HepG2 (cell line): ENCODE measurements around the gene TM4SF5. TPM values are rescaled to one million over a fixed set of nuclear protein-coding genes. Genes with fewer than 3 reads are reported as not detected.

Experiments
- ATAC-seq: fragments of 200-7000 bp; cut with Tn5 transposase; 3 replicates; pipeline ENCODE4 v1.9.1; 2020; ENCODE audit warnings: mild to moderate bottlenecking, moderate library complexity
- BruUV-seq: library from RNA; stranded (reverse); fragments of 400-500 nt; replicated peaks from 2 replicates; lab custom pipeline; 2021; lab: Mats Ljungman, UMichigan
- CTCF ChIA-PET: fragments of 300-600 bp; formaldehyde crosslinking; extraction: SDS; loops from one replicate; lab custom pipeline; 2021; ENCODE audit warnings: low total read pairs, inconsistent platforms, low intra/inter-chr PET ratio; lab: Yijun Ruan, JAX
- POLR2A ChIA-PET: fragments of 350-600 bp; sonication (Branson Sonifier 250); formaldehyde crosslinking; loops from one replicate; lab custom pipeline; 2020; ENCODE audit warnings: antibody characterized with exemption, inconsistent platforms; lab: Yijun Ruan, JAX
- DNase-seq: peaks from one replicate; pipeline ENCODE4 v3.0.0-alpha.2; 2015; ENCODE audit warnings: low spot score
- FAIRE-seq: peaks from 3 replicates; lab custom pipeline; 2011; peaks lifted over from hg19 to GRCh38; lab: Jason Lieb, UNC
- H2AFZ ChIP-seq: one replicate; pipeline ENCODE4 v1.6.1; 2011; ENCODE audit warnings: low read length, inconsistent platforms
- H3K27ac ChIP-seq: fragments of 300-600 bp; 3 replicates; pipeline ENCODE4 v1.8.0; 2011; ENCODE audit warnings: mixed run types, mild to moderate bottlenecking, mixed read lengths, low read length, inconsistent platforms; ENCODE audit not compliant: insufficient read depth; ENCODE audit errors: extremely low read length
- H3K27me3 ChIP-seq, 2 experiments: fragments of 200-600 bp in 1 of 2; 2 replicates in 1 of 2; 3 replicates in 1 of 2; pipeline versions ENCODE4 v1.6.0 to v1.8.0; 2011; ENCODE audit warnings: low read length in 2 of 2, mild to moderate bottlenecking in 2 of 2, moderate library complexity in 2 of 2, inconsistent platforms in 1 of 2; ENCODE audit not compliant: insufficient read depth in 2 of 2, control insufficient read depth in 1 of 2
- H3K36me3 ChIP-seq, 2 experiments: fragments of 200-600 bp in 1 of 2; replicated peaks in 1 of 2; 2 replicates in 1 of 2; 3 replicates in 1 of 2; pipeline versions ENCODE4 v1.5.1 to v1.8.0; 2011; ENCODE audit warnings: low read length in 2 of 2, inconsistent platforms in 1 of 2; ENCODE audit not compliant: insufficient read depth in 2 of 2, control insufficient read depth in 1 of 2
- H3K4me1 ChIP-seq: 2 replicates; pipeline ENCODE4 v1.5.1; 2012; ENCODE audit warnings: low read length, inconsistent platforms; ENCODE audit not compliant: insufficient read depth
- H3K4me2 ChIP-seq: 2 replicates; pipeline ENCODE4 v1.6.0; 2011; ENCODE audit warnings: low read depth, low read length, inconsistent platforms
- H3K4me3 ChIP-seq, 3 experiments: fragments of 200-600 bp in 1 of 3; sonication (generic), shearing (Covaris generic) in 1 of 3; replicated peaks in 1 of 3; 2 replicates each; pipeline ENCODE4 v1.5.1; 2011 to 2016; ENCODE audit warnings: low read length in 3 of 3, inconsistent platforms in 2 of 3, low read depth in 2 of 3, mild to moderate bottlenecking in 2 of 3, control low read depth in 1 of 3, mixed read lengths in 1 of 3; ENCODE audit not compliant: insufficient read depth in 1 of 3
- H3K79me2 ChIP-seq: one replicate; pipeline ENCODE4 v1.6.1; 2011; ENCODE audit warnings: low read length, inconsistent platforms; ENCODE audit not compliant: insufficient read depth
- H3K9ac ChIP-seq: 2 replicates; pipeline ENCODE4 v1.6.0; 2011; ENCODE audit warnings: mild to moderate bottlenecking, low read depth, low read length, inconsistent platforms; ENCODE audit not compliant: insufficient read depth
- H3K9me3 ChIP-seq: 2 replicates; pipeline ENCODE4 v1.5.1; 2012; ENCODE audit warnings: mild to moderate bottlenecking, low read length
- H4K20me1 ChIP-seq: 2 replicates; pipeline ENCODE4 v1.6.0; 2011; ENCODE audit warnings: inconsistent platforms, mild to moderate bottlenecking, low read length, moderate library complexity; ENCODE audit not compliant: insufficient read depth
- ARNT2 ChIP-seq: sonication (generic); formaldehyde crosslinking; IDR thresholded peaks from 2 replicates; pipeline ENCODE4 v1.8.0; 2022; ENCODE audit warnings: mild to moderate bottlenecking, low read depth, missing genetic modification reagents, moderate library complexity
- ATF7-NPFF ChIP-seq: sonication (generic); formaldehyde crosslinking; IDR thresholded peaks from 2 replicates; pipeline ENCODE4 v1.8.1; 2023; ENCODE audit warnings: mild to moderate bottlenecking, low read depth, missing genetic modification reagents, moderate library complexity
- BCL6 ChIP-seq: IDR thresholded peaks from 2 replicates; pipeline ENCODE4 v1.6.1; 2016; ENCODE audit warnings: missing genetic modification reagents, missing compliant biosample characterization
- HES4 ChIP-seq: sonication (generic); formaldehyde crosslinking; IDR thresholded peaks from 2 replicates; pipeline ENCODE4 v1.9.0; 2021; ENCODE audit warnings: mild to moderate bottlenecking, missing genetic modification reagents, borderline replicate concordance
- MAF1 ChIP-seq: sonication (generic); formaldehyde crosslinking; IDR thresholded peaks from 2 replicates; pipeline ENCODE4 v1.5.0; 2020; ENCODE audit warnings: missing genetic modification reagents, borderline replicate concordance
- MAFF ChIP-seq: IDR thresholded peaks from 2 replicates; pipeline ENCODE4 v1.6.1; 2011; ENCODE audit warnings: low read depth, low read length, improper control_type of control experiment
- RFXAP ChIP-seq: sonication (generic); formaldehyde crosslinking; IDR thresholded peaks from 2 replicates; pipeline ENCODE4 v1.4.0; 2020; ENCODE audit warnings: missing genetic modification reagents, borderline replicate concordance
- ZBTB2 ChIP-seq: sonication (generic); formaldehyde crosslinking; IDR thresholded peaks from 2 replicates; pipeline ENCODE4 v1.8.0; 2022; ENCODE audit warnings: low read depth, missing genetic modification reagents
- ZNF768 ChIP-seq: sonication (generic); formaldehyde crosslinking; IDR thresholded peaks from 2 replicates; pipeline ENCODE4 v1.4.0; 2020; ENCODE audit warnings: missing genetic modification reagents
- WGBS: methylation state at CpG from one replicate; pipeline ENCODE4 v1.1.6; 2017; ENCODE audit warnings: low lambda C conversion rate; 5-methylcytosine and 5-hydroxymethylcytosine counted together
- in situ Hi-C: cut with HindIII; loops from 2 replicates; pipeline ENCODE4 v1.10.0; 2017; ENCODE audit warnings: low pct_unique_long_range_greater_than_20kb; ENCODE audit not compliant: extremely low pct_ligation_motif_present
- intact Hi-C: fragments of 100-400 bp; cut with micrococcal nuclease; formaldehyde crosslinking; loops from one replicate; pipeline ENCODE4 v1.10.0; 2022; ENCODE audit not compliant: unreplicated experiment
- polyA plus RNA-seq, 8 experiments: library from polyadenylated mRNA; depleted of rRNA in 3 of 8; stranded (reverse) in 7 of 8; unstranded in 1 of 8; fragments of >200 nt; fragmentation: Illumina TruSeq in 4 of 8; extraction: Trizol in 4 of 8; gene quantifications; 2 replicates each; pipeline versions ENCODE4 v1.2.1 to v1.2.3, GENCODE V29; 2011 to 2016; ENCODE audit warnings: low read depth in 4 of 8, missing spikeins in 1 of 8, mixed read lengths in 1 of 8; ENCODE audit not compliant: insufficient read depth in 1 of 8
- total RNA-seq, 5 experiments: library from RNA; depleted of rRNA; stranded (reverse); fragments of >200 nt; fragmentation: Illumina TruSeq; extraction: Trizol; gene quantifications; 2 replicates each; pipeline ENCODE4 v1.2.3, GENCODE V29; 2016; ENCODE audit warnings: low read depth in 1 of 5

TM4SF5 gene
- total and polyA plus RNA-seq, 2 of the 13 experiments (the other 11 are each of a cell fraction or from before 2014, with no cell fraction given), result 30.1 to 126 TPM

GRCh38 chr17:4739122-4740024 lies 32.3 kb upstream of the TM4SF5 start, which contains the start of the genes CXCL16 and ZMYND15 (continued):
- TF ChIP-seq ATF7-NPFF (CRISPR knock-in tag) (peak; percentile 25; the same call in 1 of the 2 replicates), BCL6 (CRISPR knock-in tag) (no peak)

- Histone ChIP-seq H4K20me1 (no peaks in the 10 kb centered on the region), H3K9ac (peak overlapping the region; percentile 80), H3K27ac (no peak overlapping the region), H2AFZ (no peak overlapping the region), H3K27me3 (peaks cover 2 to 24% of the 10 kb centered on the region in 2 experiments; a peak in 3 of 5 replicates), H3K9me3 (no peaks in the 10 kb centered on the region), H3K4me3 (peak overlapping the region; percentile 75 to 88 (median 78)), H3K4me2 (peak overlapping the region; percentile 82), H3K4me1 (peaks cover 74% of the 10 kb centered on the region), H3K79me2 (no peaks in the 10 kb centered on the region), H3K36me3 (no peaks in the 10 kb centered on the region; a peak in 2 of 5 replicates)
- POLR2A ChIA-PET, result interaction anchor here (1.1 to 3.6 kb wide), 4 partner anchors 31 to 93 kb away, joined by 3 to 15 read pairs (median 6); partner anchors contain the start of genes MINK1 and TM4SF5
- FAIRE-seq (no peak), ATAC-seq (no peak), DNase-seq (no peak)
- WGBS, result 28% methylated on average over 4 of the region's 13 CpGs
- no peak for TF ChIP-seq HES4 (CRISPR knock-in tag)
- peak; percentile 31; the same call in 1 of the 2 replicates for TF ChIP-seq RFXAP (CRISPR knock-in tag)
- peak; percentile 9; the same call in 1 of the 2 replicates for TF ChIP-seq ZBTB2 (CRISPR knock-in tag)
- TF ChIP-seq MAF1 (CRISPR knock-in tag), result no peak
- TF ChIP-seq ZNF768 (CRISPR knock-in tag), result 0 out of 2 replicates have a peak, but pooled peaks have one; percentile 0
- TF ChIP-seq MAFF, result no peak
- TF ChIP-seq ARNT2 (CRISPR knock-in tag), result 0 out of 2 replicates have a peak, but pooled peaks have one; percentile 0
- intact Hi-C loops (no loop called here), in situ Hi-C loops (no loop called here)
- CTCF ChIA-PET, result no interaction called here
- BruUV-seq, result no TSS peak
These were observed 31.7 kb upstream of the TM4SF5 start for GRCh38 chr17:4740025-4740351.
